Fibroblast of villous mesenchyme (primary cell): ENCODE data around the gene ROBO3. TPM values are rescaled to one million over a fixed set of nuclear protein-coding genes. Genes with fewer than 3 reads are reported as not detected.
A peak's percentile ranks its signal among the peaks of the same experiment; 100 is the strongest.

Experiments
- DNase-seq: peaks from one replicate; pipeline ENCODE4 v3.0.0-alpha.2; 2010; ENCODE audit warnings: low read depth
- H3K4me3 ChIP-seq: 2 replicates; pipeline ENCODE4 v1.5.1; 2011; ENCODE audit warnings: low read depth, mild to moderate bottlenecking, low read length
- CTCF ChIP-seq: IDR thresholded peaks from 2 replicates; pipeline ENCODE4 v1.5.1; 2012; ENCODE audit warnings: low read depth, mild to moderate bottlenecking, low read length; ENCODE audit not compliant: insufficient read depth
- total RNA-seq: library from RNA; depleted of rRNA; stranded (reverse); fragments of >200 nt; gene quantifications from 2 replicates; pipeline ENCODE4 v1.2.3, GENCODE V29; 2012

ROBO3 gene
- total RNA-seq, 1 donor = 6.5 TPM

GRCh38 chr11:124900464-124900863 lies 35.2 kb downstream of the ROBO3 start:
- DNase-seq = peak; percentile 75
- no peak overlapping the region for H3K4me3 ChIP-seq
- no peak for TF ChIP-seq CTCF

GRCh38 chr11:124902616-124903015 lies 37.4 kb downstream of the ROBO3 start:
- TF ChIP-seq CTCF = no peak
- no peak overlapping the region for H3K4me3 ChIP-seq
- DNase-seq = no peak

GRCh38 chr11:124915541-124916369 lies 50.5 kb downstream of the ROBO3 start:
- H3K4me3 ChIP-seq = no peak overlapping the region
- DNase-seq = no peak
- TF ChIP-seq CTCF = no peak

- no peak for TF ChIP-seq CTCF
- no peak overlapping the region for H3K4me3 ChIP-seq
- no peak for DNase-seq
These were observed 51.1 kb downstream of the ROBO3 start for GRCh38 chr11:124916370-124916710.

- H3K4me3 ChIP-seq = no peak overlapping the region
- peak; percentile 77 for DNase-seq
- no peak for TF ChIP-seq CTCF
These were observed 51.9 kb downstream of the ROBO3 start for GRCh38 chr11:124917115-124917637.

GRCh38 chr11:124918950-124919349 lies 53.7 kb downstream of the ROBO3 start, which contains the start of gene HEPN1:
Gene HEPN1, plus strand, starts transcription at chr11:124919250.
- no peak for TF ChIP-seq CTCF
- no peak for DNase-seq
- no peak within 1 kb of the TSS for H3K4me3 ChIP-seq
